ENCODE results near the gene SLC39A1.

- TF ChIP-seq SIN3A (IDR thresholded peaks at IDR 0.05; ENCODE audit: borderline replicate concordance, insufficient read depth, low read depth, low read length) = no peak
- TF ChIP-seq POLR2AphosphoS5 (IDR thresholded peaks at IDR 0.05; ENCODE audit: low read depth, low read length) = no peak
- TF ChIP-seq CTCF (IDR thresholded peaks at IDR 0.05) = no peak
- no peak for TF ChIP-seq REST (IDR thresholded peaks at IDR 0.05; ENCODE audit: insufficient read depth in 1 of 2, low read depth in 2 of 2, low read length in 1 of 2)
- TF ChIP-seq TCF7L2 (IDR thresholded peaks at IDR 0.05; ENCODE audit: low read depth, low read length) = no peak
These were observed 11.5 kb downstream of the SLC39A1 start for GRCh38 chr1:153951801-153952200.
